Measurements from ENCODE around the gene SEPTIN8.

DNA sequence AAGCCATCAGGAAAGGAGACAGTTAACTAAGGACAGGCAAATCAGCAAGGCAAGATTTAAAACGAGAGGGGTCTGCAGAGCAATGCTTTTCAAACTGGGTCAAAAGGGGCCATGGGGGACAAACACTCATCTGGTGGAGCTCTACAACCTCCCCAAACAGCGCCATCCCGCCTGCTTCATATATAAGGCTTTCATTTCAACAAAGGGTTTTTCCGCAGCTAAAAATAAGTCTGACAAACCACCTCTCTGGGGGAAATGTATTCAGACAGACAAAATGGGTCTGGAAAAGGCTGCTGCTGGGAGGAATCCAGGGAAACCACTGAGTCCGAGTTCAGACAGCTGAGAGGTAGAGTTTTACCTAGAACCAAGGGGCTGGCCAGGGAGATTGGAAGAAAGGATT, 8.3 kb upstream of the SEPTIN8 start:
- no peak for TF ChIP-seq EZH2phosphoT487 (IDR thresholded peaks at IDR 0.05; ENCODE audit: insufficient read depth, low read depth)
- TF ChIP-seq EZH2 (IDR thresholded peaks at IDR 0.05; ENCODE audit: insufficient read depth, poor library complexity, severe bottlenecking) = no peak

All from GM23248 (cell line).